Dendritic cell treated with granulocyte-macrophage colony-stimulating factor and Interleukin-4, amounts not matched to agents 40 ng/mL and 50 ng/mL, for 4 days (primary cell): ENCODE data around the gene NCR1.
"Not testable (repeated sequence)": the region's sequence is repeated elsewhere in the genome, so short reads cannot be mapped to it uniquely, and the experiment has no call there.

ENCODE experiments used
- H3K27ac Mint-ChIP-seq: one replicate; pipeline ENCODE4 v1.8.0; 2022; ENCODE audit warnings: mild to moderate bottlenecking, mixed read lengths
- H3K27me3 Mint-ChIP-seq: one replicate; pipeline ENCODE4 v1.8.0; 2022; ENCODE audit warnings: mild to moderate bottlenecking, mixed read lengths
- H3K36me3 Mint-ChIP-seq: one replicate; pipeline ENCODE4 v1.8.0; 2022; ENCODE audit warnings: low read depth, mixed read lengths
- H3K4me1 Mint-ChIP-seq: one replicate; pipeline ENCODE4 v1.8.0; 2022; ENCODE audit warnings: low read depth, mixed read lengths
- H3K4me3 Mint-ChIP-seq: one replicate; pipeline ENCODE4 v1.8.0; 2022; ENCODE audit warnings: mild to moderate bottlenecking, moderate library complexity, mixed read lengths
- H3K9me3 Mint-ChIP-seq: one replicate; pipeline ENCODE4 v1.8.0; 2022; ENCODE audit warnings: mixed read lengths
- intact Hi-C: fragments of 100-400 bp; cut with micrococcal nuclease; formaldehyde crosslinking; loops from one replicate; pipeline ENCODE4 v1.15.0; 2022

The NCR1 gene

GRCh38 chr19:54894106-54894505 lies 11.8 kb upstream of the NCR1 start:
- intact Hi-C loops, H3K27ac Mint-ChIP-seq: not testable (repeated sequence)

GRCh38 chr19:54896036-54896435 lies 9.9 kb upstream of the NCR1 start:
- Mint-ChIP-seq H3K4me3 (no peak overlapping the region), H3K9me3 (no peaks in the 10 kb centered on the region), H3K27me3 (peaks cover 26% of the 10 kb centered on the region), H3K27ac (no peak overlapping the region), H3K4me1 (peaks cover 52% of the 10 kb centered on the region), H3K36me3 (no peaks in the 10 kb centered on the region)
- intact Hi-C loops = no loop called here

More at GRCh38 chr19:54894106-54894505, 11.8 kb upstream of the NCR1 start:
- not testable (repeated sequence) for H3K4me3 Mint-ChIP-seq, H3K9me3 Mint-ChIP-seq
- H3K36me3 Mint-ChIP-seq = peaks cover 13% of the 10 kb centered on the region
- peaks cover 36% of the 10 kb centered on the region for H3K4me1 Mint-ChIP-seq
- H3K27me3 Mint-ChIP-seq = peaks cover 17% of the 10 kb centered on the region

DNA sequence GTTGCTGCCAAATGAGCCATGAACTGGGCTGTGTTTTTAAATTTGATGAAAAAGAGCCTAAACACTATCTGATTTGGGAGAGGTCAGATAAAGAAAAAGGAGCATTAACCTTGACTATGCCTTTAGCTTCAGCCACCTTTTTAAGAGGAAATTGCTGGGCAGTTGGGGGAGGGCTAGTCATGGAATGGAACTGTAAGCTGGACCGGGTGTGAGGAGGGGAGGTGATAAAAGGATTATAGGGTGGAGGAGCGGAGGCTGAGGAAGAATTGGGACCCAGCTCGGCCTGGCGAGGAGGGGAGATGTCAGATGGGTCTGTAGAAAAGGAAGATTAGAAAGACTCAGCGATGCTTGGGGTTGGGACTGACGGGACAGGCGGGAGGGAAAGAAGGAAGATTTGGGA lies 7.3 kb upstream of the NCR1 start:
- H3K36me3 Mint-ChIP-seq, H3K4me3 Mint-ChIP-seq, H3K27ac Mint-ChIP-seq, H3K9me3 Mint-ChIP-seq, intact Hi-C loops: not testable (repeated sequence)
- peaks cover 26% of the 10 kb centered on the region for H3K27me3 Mint-ChIP-seq
- H3K4me1 Mint-ChIP-seq = peaks cover 63% of the 10 kb centered on the region

GRCh38 chr19:54899646-54900045 lies 6.3 kb upstream of the NCR1 start:
- intact Hi-C loops = not testable (repeated sequence)

GRCh38 chr19:54901153-54901552 lies 4.8 kb upstream of the NCR1 start:
- H3K27ac Mint-ChIP-seq, H3K36me3 Mint-ChIP-seq, intact Hi-C loops, H3K9me3 Mint-ChIP-seq, H3K4me3 Mint-ChIP-seq: not testable (repeated sequence)
- Mint-ChIP-seq H3K27me3 (peaks cover 38% of the 10 kb centered on the region), H3K4me1 (peaks cover 68% of the 10 kb centered on the region)

More at GRCh38 chr19:54899646-54900045, 6.3 kb upstream of the NCR1 start:
- H3K9me3 Mint-ChIP-seq, H3K27ac Mint-ChIP-seq, H3K4me3 Mint-ChIP-seq, H3K36me3 Mint-ChIP-seq: not testable (repeated sequence)
- H3K4me1 Mint-ChIP-seq = peaks cover 63% of the 10 kb centered on the region
- H3K27me3 Mint-ChIP-seq = peaks cover 30% of the 10 kb centered on the region

- intact Hi-C loops = no loop called here
- no peaks in the 10 kb centered on the region for H3K9me3 Mint-ChIP-seq
- no peaks in the 10 kb centered on the region for H3K36me3 Mint-ChIP-seq
- H3K27me3 Mint-ChIP-seq = peaks cover 37% of the 10 kb centered on the region
- no peak overlapping the region for H3K27ac Mint-ChIP-seq
- peaks cover 60% of the 10 kb centered on the region for H3K4me1 Mint-ChIP-seq
- no peak overlapping the region for H3K4me3 Mint-ChIP-seq
Observed at GRCh38 chr19:54902061-54902460, 3.9 kb upstream of the NCR1 start.

GRCh38 chr19:54903303-54903702 lies 2.6 kb upstream of the NCR1 start:
- Mint-ChIP-seq H3K4me3 (no peak overlapping the region), H3K36me3 (no peaks in the 10 kb centered on the region), H3K9me3 (no peaks in the 10 kb centered on the region), H3K4me1 (peaks cover 48% of the 10 kb centered on the region), H3K27ac (no peak overlapping the region), H3K27me3 (peaks cover 32% of the 10 kb centered on the region)
- intact Hi-C loops = no loop called here

GRCh38 chr19:54904261-54904660 lies 1.7 kb upstream of the NCR1 start:
- H3K27ac Mint-ChIP-seq, H3K36me3 Mint-ChIP-seq, intact Hi-C loops, H3K9me3 Mint-ChIP-seq, H3K4me3 Mint-ChIP-seq: not testable (repeated sequence)
- Mint-ChIP-seq H3K4me1 (peaks cover 38% of the 10 kb centered on the region), H3K27me3 (peaks cover 23% of the 10 kb centered on the region)

DNA sequence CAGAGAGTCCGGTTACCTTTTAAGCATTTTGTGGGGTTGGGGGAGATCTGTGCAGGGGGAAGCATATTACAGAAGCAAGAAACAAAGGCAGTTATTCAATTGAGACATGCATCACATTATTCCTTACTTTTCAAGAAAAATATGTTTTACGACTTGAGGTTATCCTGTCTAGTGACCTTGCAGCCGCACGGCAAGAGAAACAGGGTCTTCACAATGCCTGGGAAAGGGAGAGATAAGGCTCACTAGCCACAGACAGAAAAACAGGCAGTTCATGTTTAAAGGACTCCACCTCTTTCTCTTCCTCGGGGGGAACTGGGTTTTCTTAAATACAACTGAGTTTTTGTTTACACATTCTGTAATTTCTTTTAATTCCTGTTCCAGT lies 536 bp upstream of the NCR1 start:
- intact Hi-C loops = no loop called here
- Mint-ChIP-seq H3K9me3 (no peaks in the 10 kb centered on the region), H3K27ac (no peak overlapping the region), H3K36me3 (no peaks in the 10 kb centered on the region), H3K4me3 (no peak overlapping the region), H3K4me1 (peaks cover 27% of the 10 kb centered on the region), H3K27me3 (peaks cover 18% of the 10 kb centered on the region)

DNA sequence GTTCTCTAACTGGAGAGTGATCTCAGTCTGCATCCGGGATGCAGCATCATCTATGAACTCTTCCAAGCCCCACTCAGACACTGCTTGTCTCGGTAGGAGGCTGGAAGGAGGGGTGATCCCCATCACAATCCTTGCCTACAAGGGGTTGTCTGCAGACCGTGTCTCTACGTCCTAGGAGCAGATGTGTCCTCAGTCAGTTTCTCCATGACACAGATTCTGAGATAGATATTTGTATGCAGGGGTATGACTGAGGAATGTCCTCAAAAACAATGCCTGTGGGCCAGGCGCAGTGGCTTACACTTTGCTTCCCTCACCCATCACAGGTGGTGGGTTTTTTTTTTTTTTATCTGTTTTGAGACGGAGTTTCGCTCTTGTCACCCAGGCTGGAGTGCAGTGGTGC lies 871 bp downstream of the NCR1 start:
- Mint-ChIP-seq H3K27me3 (peaks cover 28% of the 10 kb centered on the region), H3K4me3 (no peak overlapping the region), H3K36me3 (no peaks in the 10 kb centered on the region), H3K27ac (no peak overlapping the region), H3K4me1 (peaks cover 16% of the 10 kb centered on the region), H3K9me3 (no peaks in the 10 kb centered on the region)
- intact Hi-C loops = no loop called here

DNA sequence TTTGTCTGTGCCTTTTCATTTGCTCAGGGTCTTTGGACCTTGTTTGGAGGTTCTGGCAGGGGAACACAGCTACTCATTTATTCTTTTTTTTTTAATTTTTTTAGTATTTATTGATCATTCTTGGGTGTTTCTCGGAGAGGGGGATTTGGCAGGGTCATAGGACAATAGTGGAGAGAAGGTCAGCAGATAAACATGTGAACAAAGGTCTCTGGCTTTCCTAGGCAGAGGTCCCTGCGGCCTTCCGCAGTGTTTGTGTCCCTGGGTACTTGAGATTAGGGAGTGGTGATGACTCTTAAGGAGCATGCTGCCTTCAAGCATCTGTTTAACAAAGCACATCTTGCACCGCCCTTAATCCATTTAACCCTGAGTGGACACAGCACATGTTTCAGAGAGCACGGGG lies 2.0 kb downstream of the NCR1 start:
- intact Hi-C loops, H3K9me3 Mint-ChIP-seq, H3K36me3 Mint-ChIP-seq, H3K4me3 Mint-ChIP-seq, H3K27ac Mint-ChIP-seq: not testable (repeated sequence)
- Mint-ChIP-seq H3K4me1 (peaks cover 12% of the 10 kb centered on the region), H3K27me3 (peaks cover 35% of the 10 kb centered on the region)

DNA sequence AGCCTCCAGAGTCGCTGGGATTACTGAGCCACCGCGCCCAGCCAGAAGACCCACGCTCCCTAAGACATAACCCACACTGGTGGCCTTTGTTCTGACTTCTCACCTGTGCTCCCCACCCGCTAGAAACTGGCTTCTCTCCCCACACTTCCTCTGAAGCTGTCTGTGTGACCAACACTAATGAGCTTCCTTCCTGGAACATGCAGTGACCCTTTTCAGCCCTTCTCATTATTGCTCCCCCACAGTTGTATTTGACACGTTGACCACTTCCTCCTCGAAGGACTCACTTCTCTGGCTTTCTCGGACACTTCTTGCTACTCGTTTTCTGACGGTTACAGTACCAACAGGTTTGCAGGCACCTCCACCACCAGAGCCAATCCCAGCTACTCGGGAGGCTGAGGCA lies 10.9 kb downstream of the NCR1 start:
- no peak overlapping the region for H3K4me3 Mint-ChIP-seq

DNA sequence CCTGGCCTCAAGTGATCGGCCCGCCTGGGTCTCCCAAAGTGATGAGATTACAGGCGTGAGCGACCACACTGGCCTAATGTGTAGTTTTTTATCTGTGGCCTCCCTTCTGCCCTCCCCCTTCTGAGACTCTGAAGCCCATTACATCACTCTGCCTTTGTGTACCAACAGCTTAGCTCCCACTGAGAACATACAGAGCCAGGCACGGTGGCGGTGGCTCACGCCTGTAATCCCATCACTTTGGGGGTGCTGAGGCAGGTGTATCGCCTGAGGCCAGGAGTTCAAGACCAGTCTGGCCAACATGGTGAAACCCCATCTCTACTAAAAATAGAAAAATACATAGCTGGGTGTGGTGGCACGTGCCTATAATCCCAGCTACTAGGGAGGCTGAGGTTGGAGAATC lies 12.6 kb downstream of the NCR1 start:
- no peaks in the 10 kb centered on the region for H3K9me3 Mint-ChIP-seq
- H3K4me3 Mint-ChIP-seq = no peak overlapping the region
- intact Hi-C loops = loop anchor here (2.0 to 5.0 kb wide), 2 partner anchors 38 to 266 kb away; no protein-coding TSS in a partner anchor
- H3K36me3 Mint-ChIP-seq = no peaks in the 10 kb centered on the region
- H3K27ac Mint-ChIP-seq = no peak overlapping the region
- peaks cover 30% of the 10 kb centered on the region for H3K4me1 Mint-ChIP-seq
- H3K27me3 Mint-ChIP-seq = peaks cover 54% of the 10 kb centered on the region

More for the DNA sequence above, 10.9 kb downstream of the NCR1 start:
- Mint-ChIP-seq H3K4me1 (peaks cover 20% of the 10 kb centered on the region), H3K9me3 (no peaks in the 10 kb centered on the region), H3K36me3 (no peaks in the 10 kb centered on the region), H3K27ac (no peak overlapping the region), H3K27me3 (peaks cover 61% of the 10 kb centered on the region)
- intact Hi-C loops = loop anchor here (5.0 kb wide), 1 partner anchor 265 kb away; no protein-coding TSS in a partner anchor

GRCh38 chr19:54919646-54920563 lies 14.0 kb downstream of the NCR1 start:
- not testable (repeated sequence) for H3K27ac Mint-ChIP-seq, H3K36me3 Mint-ChIP-seq, H3K4me3 Mint-ChIP-seq, H3K9me3 Mint-ChIP-seq
- peaks cover 43% of the 10 kb centered on the region for H3K27me3 Mint-ChIP-seq
- intact Hi-C loops = loop anchor here (2.0 to 5.0 kb wide), 3 partner anchors 39 to 443 kb away; no protein-coding TSS in a partner anchor
- peaks cover 33% of the 10 kb centered on the region for H3K4me1 Mint-ChIP-seq
